Measurements from ENCODE around the gene NEK7.

DNA sequence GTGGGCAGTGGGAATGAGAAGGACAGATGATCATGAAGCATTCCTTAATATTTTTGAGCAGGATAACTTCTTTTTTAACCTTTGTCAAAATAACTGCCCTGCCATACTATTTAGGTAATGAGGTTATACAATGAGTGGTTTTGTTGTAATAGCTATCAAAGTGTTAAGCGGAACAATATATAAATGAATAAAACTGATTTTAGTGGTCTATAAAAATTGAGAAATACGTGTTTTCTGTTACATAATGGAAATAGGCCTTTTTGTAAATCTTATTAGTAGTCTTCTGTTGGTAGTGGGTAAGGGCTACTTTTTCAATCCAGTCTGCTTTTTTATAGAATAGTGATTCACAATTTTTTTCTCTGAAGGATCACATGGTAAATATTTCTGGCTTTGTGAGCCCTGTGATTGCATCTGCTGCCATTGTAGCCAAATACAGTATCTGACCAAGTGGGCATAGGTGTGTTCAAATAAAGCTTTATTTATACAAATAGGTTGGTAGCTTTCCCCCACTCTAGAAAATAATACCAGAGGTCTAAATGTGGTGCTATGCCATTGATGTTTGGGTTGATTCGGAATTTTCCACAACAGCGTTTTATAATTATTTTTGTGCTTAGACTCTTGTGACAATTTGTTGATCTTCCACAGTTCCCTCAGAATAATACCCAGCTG lies 4.3 kb downstream of the NEK7 start:
- TF ChIP-seq, protein P1, sequence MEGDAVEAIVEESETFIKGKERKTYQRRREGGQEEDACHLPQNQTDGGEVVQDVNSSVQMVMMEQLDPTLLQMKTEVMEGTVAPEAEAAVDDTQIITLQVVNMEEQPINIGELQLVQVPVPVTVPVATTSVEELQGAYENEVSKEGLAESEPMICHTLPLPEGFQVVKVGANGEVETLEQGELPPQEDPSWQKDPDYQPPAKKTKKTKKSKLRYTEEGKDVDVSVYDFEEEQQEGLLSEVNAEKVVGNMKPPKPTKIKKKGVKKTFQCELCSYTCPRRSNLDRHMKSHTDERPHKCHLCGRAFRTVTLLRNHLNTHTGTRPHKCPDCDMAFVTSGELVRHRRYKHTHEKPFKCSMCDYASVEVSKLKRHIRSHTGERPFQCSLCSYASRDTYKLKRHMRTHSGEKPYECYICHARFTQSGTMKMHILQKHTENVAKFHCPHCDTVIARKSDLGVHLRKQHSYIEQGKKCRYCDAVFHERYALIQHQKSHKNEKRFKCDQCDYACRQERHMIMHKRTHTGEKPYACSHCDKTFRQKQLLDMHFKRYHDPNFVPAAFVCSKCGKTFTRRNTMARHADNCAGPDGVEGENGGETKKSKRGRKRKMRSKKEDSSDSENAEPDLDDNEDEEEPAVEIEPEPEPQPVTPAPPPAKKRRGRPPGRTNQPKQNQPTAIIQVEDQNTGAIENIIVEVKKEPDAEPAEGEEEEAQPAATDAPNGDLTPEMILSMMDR (IDR thresholded peaks at IDR 0.05; ENCODE audit: low read length), result no peak
- no peak for TF ChIP-seq EZH2 (IDR thresholded peaks at IDR 0.05; ENCODE audit: borderline replicate concordance, low read length)

All from OCI-LY1 (cell line).